WTC11 (cell line): ENCODE data around the gene RELCH. TPM values are rescaled to one million over a fixed set of nuclear protein-coding genes. Genes with fewer than 3 reads are reported as not detected.

ENCODE experiments used
- ATAC-seq: fragments of 200-7000 bp; cut with Tn5 transposase; 2 replicates; pipeline ENCODE4 v1.10.0; 2021; ENCODE audit warnings: mild to moderate bottlenecking, moderate library complexity
- CTCF ChIA-PET: fragments of 300-600 bp; sonication (Branson Sonifier 250); formaldehyde crosslinking; loops from one replicate; lab custom pipeline; 2021; ENCODE audit warnings: antibody characterized with exemption; lab: Charles Lee
- POLR2A ChIA-PET: fragments of 350-600 bp; sonication (Branson Sonifier 250); formaldehyde crosslinking; loops from one replicate; lab custom pipeline; 2021; ENCODE audit warnings: antibody characterized with exemption; lab: Charles Lee
- DNase-seq: peaks from one replicate; pipeline ENCODE4 v3.0.0; 2021; ENCODE audit warnings: low spot score
- H3K27ac Mint-ChIP-seq: 2 replicates; pipeline ENCODE4 v1.8.0; 2021; ENCODE audit warnings: mixed read lengths
- H3K27me3 Mint-ChIP-seq: 2 replicates; pipeline ENCODE4 v1.8.0; 2021; ENCODE audit warnings: low read depth, mild to moderate bottlenecking, moderate library complexity, mixed read lengths
- H3K36me3 Mint-ChIP-seq: 2 replicates; pipeline ENCODE4 v1.8.0; 2021; ENCODE audit warnings: mixed read lengths
- H3K4me1 Mint-ChIP-seq: 2 replicates; pipeline ENCODE4 v1.8.0; 2022; ENCODE audit warnings: mixed read lengths
- H3K4me3 Mint-ChIP-seq: 2 replicates; pipeline ENCODE4 v1.8.0; 2021; ENCODE audit warnings: mild to moderate bottlenecking, moderate library complexity, mixed read lengths
- H3K9me3 Mint-ChIP-seq: 2 replicates; pipeline ENCODE4 v1.8.0; 2021; ENCODE audit warnings: mixed read lengths
- ATF6 ChIP-seq: sonication (generic); formaldehyde crosslinking; IDR thresholded peaks from 2 replicates; pipeline ENCODE4 v1.8.1; 2023; ENCODE audit warnings: mild to moderate bottlenecking, missing genetic modification reagents
- EMX1 ChIP-seq: fragments of 250-450 bp; sonication (Bioruptor Pico); IDR thresholded peaks from 2 replicates; pipeline ENCODE4 v1.8.0; 2021; ENCODE audit warnings: mild to moderate bottlenecking
- HMGXB4 ChIP-seq: sonication (generic); formaldehyde crosslinking; IDR thresholded peaks from 2 replicates; pipeline ENCODE4 v1.8.1; 2023; ENCODE audit warnings: mild to moderate bottlenecking, moderate library complexity, missing genetic modification reagents
- MAX ChIP-seq: sonication (generic); formaldehyde crosslinking; IDR thresholded peaks from 2 replicates; pipeline ENCODE4 v1.8.0; 2022; ENCODE audit warnings: mild to moderate bottlenecking, missing genetic modification reagents
- OVOL2 ChIP-seq: fragments of 250-450 bp; sonication (Bioruptor Pico); IDR thresholded peaks from 2 replicates; pipeline ENCODE4 v1.9.0; 2021; ENCODE audit warnings: mild to moderate bottlenecking, borderline replicate concordance
- PRDM15 ChIP-seq: sonication (generic); formaldehyde crosslinking; IDR thresholded peaks from 2 replicates; pipeline ENCODE4 v1.8.0; 2022; ENCODE audit warnings: missing genetic modification reagents
- RORB ChIP-seq: fragments of 250-450 bp; sonication (Bioruptor Pico); IDR thresholded peaks from 2 replicates; pipeline ENCODE4 v1.9.0; 2021; ENCODE audit warnings: mild to moderate bottlenecking
- SMAD4 ChIP-seq: sonication (generic); formaldehyde crosslinking; IDR thresholded peaks from 2 replicates; pipeline ENCODE4 v1.8.0; 2022; ENCODE audit warnings: mild to moderate bottlenecking, missing genetic modification reagents
- ZMAT4 ChIP-seq: fragments of 250-450 bp; sonication (Bioruptor Pico); IDR thresholded peaks from 2 replicates; pipeline ENCODE4 v1.9.0; 2021; ENCODE audit warnings: mild to moderate bottlenecking
- ZNF121 ChIP-seq: sonication (generic); formaldehyde crosslinking; IDR thresholded peaks from 2 replicates; pipeline ENCODE4 v1.8.0; 2023; ENCODE audit warnings: missing genetic modification reagents
- ZNF263 ChIP-seq: sonication (generic); formaldehyde crosslinking; IDR thresholded peaks from 2 replicates; pipeline ENCODE4 v1.8.1; 2022; ENCODE audit warnings: low read depth, mild to moderate bottlenecking, moderate library complexity, missing genetic modification reagents
- ZNF512 ChIP-seq: sonication (generic); formaldehyde crosslinking; IDR thresholded peaks from 2 replicates; pipeline ENCODE4 v1.8.1; 2022; ENCODE audit warnings: missing genetic modification reagents, borderline replicate concordance
- total RNA-seq: library from RNA; stranded (reverse); gene quantifications from 3 replicates; pipeline ENCODE4 v1.2.3, GENCODE V29; 2021

Gene RELCH
- total RNA-seq, 1 experiment from 2014 or later, result 30.2 TPM

GRCh38 chr18:62347089-62347506 is 160.0 kb downstream of the RELCH start:
- no peaks in the 10 kb centered on the region for H3K9me3 Mint-ChIP-seq
- DNase-seq, result no peak
- CTCF ChIA-PET, result interaction anchor here (0.8 to 1.7 kb wide), 2 partner anchors 22 to 98 kb away, joined by 3 to 8 read pairs; partner anchors contain the start of gene TNFRSF11A
- TF ChIP-seq ZNF263, result no peak
- TF ChIP-seq MAX (CRISPR knock-in tag), result 0 out of 2 replicates have a peak, but pooled peaks have one; percentile 1
- peak; percentile 35; the same call in 1 of the 2 replicates for TF ChIP-seq ZNF121 (CRISPR knock-in tag)
- TF ChIP-seq RORB (CRISPR knock-in tag), result no peak
- H3K36me3 Mint-ChIP-seq, result no peaks in the 10 kb centered on the region
- no peaks in the 10 kb centered on the region for H3K27me3 Mint-ChIP-seq
- no peak overlapping the region for H3K4me3 Mint-ChIP-seq
- H3K4me1 Mint-ChIP-seq, result peaks cover 36% of the 10 kb centered on the region
- ATAC-seq, result peak; percentile 48
- H3K27ac Mint-ChIP-seq, result peak overlapping the region; percentile 39
- POLR2A ChIA-PET, result no interaction called here

GRCh38 chr18:62348474-62348873 is 161.4 kb downstream of the RELCH start:
- DNase-seq (no peak), ATAC-seq (no peak)
- Mint-ChIP-seq H3K9me3 (no peaks in the 10 kb centered on the region), H3K36me3 (no peaks in the 10 kb centered on the region), H3K27ac (no peak overlapping the region), H3K4me3 (no peak overlapping the region), H3K4me1 (peaks cover 46% of the 10 kb centered on the region), H3K27me3 (no peaks in the 10 kb centered on the region)
- CTCF ChIA-PET, result interaction anchor here (0.6 to 1.7 kb wide), 2 partner anchors 24 to 41 kb away, joined by 3 to 8 read pairs; partner anchors contain the start of gene TNFRSF11A
- no peak for TF ChIP-seq SMAD4 (CRISPR knock-in tag)
- no peak for TF ChIP-seq ATF6 (CRISPR knock-in tag)
- no peak for TF ChIP-seq HMGXB4 (CRISPR knock-in tag)
- TF ChIP-seq EMX1 (CRISPR knock-in tag), result no peak
- TF ChIP-seq RORB (CRISPR knock-in tag), result no peak
- TF ChIP-seq PRDM15 (CRISPR knock-in tag), result no peak
- no peak for TF ChIP-seq OVOL2 (CRISPR knock-in tag)
- no peak for TF ChIP-seq ZNF512 (CRISPR knock-in tag)
- no peak for TF ChIP-seq ZMAT4 (CRISPR knock-in tag)
- POLR2A ChIA-PET, result interaction anchor here (0.6 kb wide), 1 partner anchor 173 kb away, joined by 4 read pairs; no protein-coding TSS in a partner anchor
